Stimulated activated naive CD8-positive, alpha-beta T cell treated with anti-CD3 and anti-CD28 coated beads, Interleukin-15, Interleukin-2, amounts not matched to agents 100 ng/mL and 50 ng/mL, for 24 hours (primary cell): ENCODE data around the gene GSTA5.
"Not testable (repeated sequence)": the region's sequence is repeated elsewhere in the genome, so short reads cannot be mapped to it uniquely, and the experiment has no call there.

ENCODE experiments used
- H3K27ac Mint-ChIP-seq: one replicate; pipeline ENCODE4 v1.8.0; 2021; ENCODE audit warnings: mild to moderate bottlenecking, mixed read lengths
- H3K27me3 Mint-ChIP-seq: one replicate; pipeline ENCODE4 v1.8.0; 2021; ENCODE audit warnings: mixed read lengths
- H3K36me3 Mint-ChIP-seq: one replicate; pipeline ENCODE4 v1.8.0; 2021; ENCODE audit warnings: low read depth, mixed read lengths
- H3K4me1 Mint-ChIP-seq: one replicate; pipeline ENCODE4 v1.8.0; 2021; ENCODE audit warnings: low read depth, mixed read lengths
- H3K4me3 Mint-ChIP-seq: one replicate; pipeline ENCODE4 v1.8.0; 2021; ENCODE audit warnings: mild to moderate bottlenecking, mixed read lengths
- H3K9me3 Mint-ChIP-seq: one replicate; pipeline ENCODE4 v1.8.0; 2021; ENCODE audit warnings: mixed read lengths

GSTA5 gene

GRCh38 chr6:52858416-52858815 is 17.8 kb upstream of the GSTA5 start:
- H3K27ac Mint-ChIP-seq: no peak overlapping the region
- no peak overlapping the region for H3K4me3 Mint-ChIP-seq
- peaks cover 57% of the 10 kb centered on the region for H3K27me3 Mint-ChIP-seq
- H3K9me3 Mint-ChIP-seq: no peaks in the 10 kb centered on the region
- H3K4me1 Mint-ChIP-seq: no peaks in the 10 kb centered on the region
- no peaks in the 10 kb centered on the region for H3K36me3 Mint-ChIP-seq

DNA sequence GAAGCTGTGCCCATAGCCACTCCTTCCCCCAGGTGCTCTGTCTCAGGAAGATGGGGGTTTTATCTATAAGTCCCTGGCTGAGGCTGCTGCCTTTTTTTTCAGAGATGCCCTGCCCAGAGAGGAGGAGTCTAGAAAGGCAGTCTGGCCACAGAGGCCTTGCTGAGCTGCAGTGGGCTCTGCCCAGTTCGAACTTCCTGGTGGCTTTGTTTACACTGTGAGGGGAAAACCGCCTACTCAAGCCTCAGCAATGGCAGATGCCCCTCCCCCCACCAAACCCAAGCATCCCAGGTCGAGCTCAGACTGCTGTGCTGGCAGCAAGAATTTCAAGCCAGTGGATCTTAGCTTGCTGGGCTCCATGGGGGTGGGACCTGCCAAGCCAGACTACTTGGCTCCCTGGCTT is 15.5 kb upstream of the GSTA5 start:
- not testable (repeated sequence) for H3K4me1 Mint-ChIP-seq, H3K36me3 Mint-ChIP-seq, H3K27ac Mint-ChIP-seq, H3K9me3 Mint-ChIP-seq, H3K4me3 Mint-ChIP-seq
- H3K27me3 Mint-ChIP-seq: peaks cover 52% of the 10 kb centered on the region

- H3K4me3 Mint-ChIP-seq: no peak overlapping the region
- peaks cover 34% of the 10 kb centered on the region for H3K27me3 Mint-ChIP-seq
- no peaks in the 10 kb centered on the region for H3K4me1 Mint-ChIP-seq
- H3K9me3 Mint-ChIP-seq: no peaks in the 10 kb centered on the region
- no peak overlapping the region for H3K27ac Mint-ChIP-seq
- no peaks in the 10 kb centered on the region for H3K36me3 Mint-ChIP-seq
Observed at GRCh38 chr6:52849137-52849536, 8.5 kb upstream of the GSTA5 start.

GRCh38 chr6:52846002-52846401 is 5.4 kb upstream of the GSTA5 start:
- no peak overlapping the region for H3K4me3 Mint-ChIP-seq
- H3K27me3 Mint-ChIP-seq: peaks cover 21% of the 10 kb centered on the region
- no peak overlapping the region for H3K27ac Mint-ChIP-seq
- H3K4me1 Mint-ChIP-seq: no peaks in the 10 kb centered on the region
- H3K36me3 Mint-ChIP-seq: no peaks in the 10 kb centered on the region
- H3K9me3 Mint-ChIP-seq: no peaks in the 10 kb centered on the region

DNA sequence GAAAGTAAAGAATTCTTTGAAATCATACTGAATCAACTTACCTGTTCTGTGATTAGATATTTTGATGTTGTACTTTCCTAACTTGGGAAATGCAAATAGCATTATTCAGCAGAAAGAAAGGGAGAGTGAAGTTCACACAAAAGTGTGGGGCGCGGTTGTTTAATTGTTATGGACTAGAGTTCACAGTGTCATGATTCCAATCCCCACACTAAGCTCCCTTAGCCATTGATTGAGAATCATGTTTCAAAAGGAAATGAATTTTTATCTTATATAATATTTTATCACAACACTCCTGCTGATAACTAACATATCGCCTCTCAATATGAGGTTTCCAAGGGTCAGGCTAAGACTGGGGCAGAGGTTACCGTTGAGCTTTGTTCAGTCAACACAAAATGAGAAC is 3.0 kb upstream of the GSTA5 start:
- H3K27ac Mint-ChIP-seq: no peak overlapping the region
- H3K9me3 Mint-ChIP-seq: no peaks in the 10 kb centered on the region
- H3K4me1 Mint-ChIP-seq: no peaks in the 10 kb centered on the region
- no peaks in the 10 kb centered on the region for H3K36me3 Mint-ChIP-seq
- H3K4me3 Mint-ChIP-seq: no peak overlapping the region
- peaks cover 21% of the 10 kb centered on the region for H3K27me3 Mint-ChIP-seq

- H3K9me3 Mint-ChIP-seq: no peaks in the 10 kb centered on the region
- no peaks in the 10 kb centered on the region for H3K4me1 Mint-ChIP-seq
- no peaks in the 10 kb centered on the region for H3K36me3 Mint-ChIP-seq
- no peak overlapping the region for H3K27ac Mint-ChIP-seq
- peaks cover 37% of the 10 kb centered on the region for H3K27me3 Mint-ChIP-seq
- no peak overlapping the region for H3K4me3 Mint-ChIP-seq
Observed at GRCh38 chr6:52839124-52840055, 1.2 kb downstream of the GSTA5 start.

DNA sequence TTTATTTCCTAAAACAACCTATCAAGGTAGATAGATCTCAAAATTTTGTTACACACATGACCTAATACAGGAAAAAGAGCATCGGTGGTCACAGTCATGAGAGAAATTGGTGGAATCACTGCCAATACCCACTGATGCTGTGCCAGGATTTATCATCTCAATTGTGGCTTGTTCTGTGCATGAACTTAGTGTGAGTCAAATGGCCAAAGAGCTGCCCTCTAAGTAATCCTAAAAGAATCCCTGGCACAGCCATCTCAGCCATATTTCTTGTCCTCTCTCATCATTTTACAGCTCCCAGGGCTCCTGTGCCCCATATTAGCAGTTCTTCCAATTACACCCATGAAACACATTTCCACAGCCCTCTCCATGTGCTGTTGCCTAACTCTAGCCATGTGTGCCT is 6.1 kb downstream of the GSTA5 start:
- Mint-ChIP-seq H3K4me1 (no peaks in the 10 kb centered on the region), H3K27ac (no peak overlapping the region), H3K27me3 (peaks cover 32% of the 10 kb centered on the region), H3K9me3 (no peaks in the 10 kb centered on the region), H3K4me3 (no peak overlapping the region), H3K36me3 (no peaks in the 10 kb centered on the region)

DNA sequence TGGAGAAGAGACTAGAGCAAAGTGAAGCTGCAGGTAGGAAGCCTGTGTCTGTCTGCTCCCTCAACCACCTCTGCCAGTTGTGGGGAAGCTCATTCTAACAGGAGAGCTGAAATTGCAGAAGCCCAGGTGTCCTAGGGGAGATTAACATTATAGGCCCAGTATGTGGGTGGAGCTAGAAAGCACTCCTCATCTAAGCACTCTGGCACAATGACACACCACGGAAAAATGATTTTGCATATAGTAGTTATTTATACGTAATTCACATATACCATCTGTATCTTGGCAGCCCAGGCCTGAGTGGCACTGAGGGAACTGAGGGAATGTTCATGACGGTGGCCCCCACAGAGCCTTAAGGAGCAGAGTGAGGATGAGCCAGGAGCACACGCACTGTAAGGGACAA is 9.7 kb downstream of the GSTA5 start:
- H3K36me3 Mint-ChIP-seq, H3K27ac Mint-ChIP-seq, H3K4me1 Mint-ChIP-seq, H3K9me3 Mint-ChIP-seq, H3K4me3 Mint-ChIP-seq: not testable (repeated sequence)
- H3K27me3 Mint-ChIP-seq: peaks cover 19% of the 10 kb centered on the region

GRCh38 chr6:52829046-52829817 is 11.4 kb downstream of the GSTA5 start:
- Mint-ChIP-seq H3K4me1 (no peaks in the 10 kb centered on the region), H3K9me3 (no peaks in the 10 kb centered on the region), H3K27ac (no peak overlapping the region), H3K4me3 (no peak overlapping the region), H3K36me3 (no peaks in the 10 kb centered on the region), H3K27me3 (peaks cover 10% of the 10 kb centered on the region)

GRCh38 chr6:52828621-52829020 is 12.0 kb downstream of the GSTA5 start:
- H3K4me1 Mint-ChIP-seq, H3K27ac Mint-ChIP-seq, H3K36me3 Mint-ChIP-seq, H3K4me3 Mint-ChIP-seq, H3K9me3 Mint-ChIP-seq: not testable (repeated sequence)
- H3K27me3 Mint-ChIP-seq: peaks cover 10% of the 10 kb centered on the region

DNA sequence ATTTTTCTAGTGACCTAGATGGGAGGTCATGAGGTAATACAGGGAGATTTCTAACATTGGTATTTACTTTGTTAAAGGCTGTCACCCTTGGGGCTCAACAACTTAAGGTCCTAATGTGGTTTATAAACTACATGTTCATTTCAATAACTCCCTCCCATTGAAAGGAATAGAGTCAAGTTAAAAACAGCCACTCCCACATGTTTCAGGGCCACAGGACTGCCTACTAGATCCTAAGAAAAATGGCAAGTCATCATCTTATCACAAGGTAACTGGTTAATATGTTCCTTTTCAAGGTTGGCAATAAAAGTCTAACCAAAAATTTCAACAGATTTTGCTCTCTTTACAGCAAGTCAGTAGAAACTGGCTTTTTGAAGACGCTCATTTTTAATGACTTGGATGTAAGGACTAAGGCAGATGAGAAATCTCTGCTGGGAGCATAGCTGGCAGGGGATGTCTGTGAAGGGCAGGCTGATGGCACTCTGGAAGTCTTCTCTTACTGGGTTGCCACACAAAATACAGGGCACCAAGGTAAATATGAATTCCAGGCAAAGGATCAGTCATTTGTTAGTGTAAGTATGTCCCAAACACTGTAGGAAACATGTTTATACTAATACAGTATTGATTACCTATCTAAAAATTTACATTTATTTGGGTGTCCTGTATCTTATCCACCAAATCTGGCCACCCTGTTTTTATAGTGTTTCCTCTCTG is 13.4 kb downstream of the GSTA5 start:
- not testable (repeated sequence) for H3K4me3 Mint-ChIP-seq, H3K36me3 Mint-ChIP-seq, H3K27ac Mint-ChIP-seq, H3K9me3 Mint-ChIP-seq, H3K4me1 Mint-ChIP-seq
- H3K27me3 Mint-ChIP-seq: peaks cover 10% of the 10 kb centered on the region

GRCh38 chr6:52826513-52826912 is 14.1 kb downstream of the GSTA5 start:
- Mint-ChIP-seq H3K27me3 (peaks cover 10% of the 10 kb centered on the region), H3K27ac (no peak overlapping the region), H3K4me1 (no peaks in the 10 kb centered on the region), H3K4me3 (no peak overlapping the region), H3K9me3 (peaks cover 4% of the 10 kb centered on the region), H3K36me3 (no peaks in the 10 kb centered on the region)

GRCh38 chr6:52825900-52826459 is 14.6 kb downstream of the GSTA5 start:
- H3K27me3 Mint-ChIP-seq: peaks cover 10% of the 10 kb centered on the region
- not testable (repeated sequence) for H3K36me3 Mint-ChIP-seq, H3K27ac Mint-ChIP-seq, H3K4me1 Mint-ChIP-seq, H3K9me3 Mint-ChIP-seq, H3K4me3 Mint-ChIP-seq

- not testable (repeated sequence) for H3K36me3 Mint-ChIP-seq
Observed at GRCh38 chr6:52825270-52825793, 15.3 kb downstream of the GSTA5 start.

GRCh38 chr6:52821842-52822241 is 18.8 kb downstream of the GSTA5 start:
- Mint-ChIP-seq H3K27me3 (peaks cover 9% of the 10 kb centered on the region), H3K36me3 (no peaks in the 10 kb centered on the region), H3K4me1 (no peaks in the 10 kb centered on the region), H3K4me3 (no peak overlapping the region), H3K27ac (no peak overlapping the region), H3K9me3 (peaks cover 4% of the 10 kb centered on the region)

More at GRCh38 chr6:52825270-52825793, 15.3 kb downstream of the GSTA5 start:
- H3K27me3 Mint-ChIP-seq: peaks cover 10% of the 10 kb centered on the region
- not testable (repeated sequence) for H3K4me1 Mint-ChIP-seq, H3K9me3 Mint-ChIP-seq, H3K4me3 Mint-ChIP-seq, H3K27ac Mint-ChIP-seq
